ENCODE data around the gene SSH2.

SSH2 gene

DNA sequence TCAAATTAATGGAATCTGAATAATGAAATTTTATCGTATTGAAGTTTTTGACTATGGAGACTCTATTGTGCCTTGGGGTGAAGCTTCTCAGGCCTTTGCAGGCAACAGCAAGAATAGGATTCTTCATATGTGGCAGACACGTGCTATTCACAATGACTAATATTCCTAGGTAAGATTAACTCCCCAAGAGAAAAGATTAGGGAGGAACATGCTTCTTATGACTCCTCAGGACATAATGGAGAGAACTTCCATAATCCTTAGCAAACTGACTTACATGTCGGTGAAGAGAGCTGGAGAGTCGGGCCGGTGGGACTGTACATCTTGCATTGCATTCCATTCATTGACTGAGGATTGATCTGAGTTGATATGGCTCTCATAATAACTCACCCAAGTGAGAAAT, 258.4 kb downstream of the SSH2 start:
- POLR2A ChIA-PET, result no interaction called here
- H3K4me3 ChIP-seq (ENCODE audit: low read depth, low read length), result no peak overlapping the region
- CTCF ChIA-PET, result interaction anchor here (1.5 to 1.7 kb wide), 3 partner anchors 11 to 259 kb away, joined by 4 to 6 read pairs (median 6); no protein-coding TSS in a partner anchor
- DNase-seq (ENCODE audit: low read depth, low spot score), result no peak
- TF ChIP-seq CTCF (IDR thresholded peaks at IDR 0.05; ENCODE audit: insufficient read depth, low read length, missing control alignments), result no peak

DNA sequence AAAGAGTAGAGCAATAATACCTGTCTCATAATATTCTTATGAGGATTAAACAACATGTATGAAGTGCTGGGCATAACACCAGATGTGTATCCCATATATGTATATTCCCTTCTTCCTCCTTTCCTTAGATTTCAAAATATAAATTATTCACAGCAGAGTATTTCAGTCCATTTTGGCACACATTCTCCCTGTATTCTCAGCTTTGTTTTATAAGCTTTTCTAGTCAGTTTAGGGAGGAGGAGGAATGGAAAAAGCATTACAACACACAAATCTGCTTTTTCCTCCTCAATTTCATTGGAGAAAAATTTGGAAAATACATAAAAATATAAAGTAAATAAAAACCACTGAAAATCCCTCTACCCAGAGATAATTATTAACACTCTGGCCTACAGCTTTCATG, 260.8 kb downstream of the SSH2 start:
- ChIA-PET POLR2A (no interaction called here), CTCF (interaction anchor here (0.9 to 2.2 kb wide), 3 partner anchors 13 to 52 kb away, joined by 3 to 5 read pairs (median 3); no protein-coding TSS in a partner anchor)
- no peak for TF ChIP-seq CTCF (IDR thresholded peaks at IDR 0.05; ENCODE audit: insufficient read depth, low read length, missing control alignments)

DNA sequence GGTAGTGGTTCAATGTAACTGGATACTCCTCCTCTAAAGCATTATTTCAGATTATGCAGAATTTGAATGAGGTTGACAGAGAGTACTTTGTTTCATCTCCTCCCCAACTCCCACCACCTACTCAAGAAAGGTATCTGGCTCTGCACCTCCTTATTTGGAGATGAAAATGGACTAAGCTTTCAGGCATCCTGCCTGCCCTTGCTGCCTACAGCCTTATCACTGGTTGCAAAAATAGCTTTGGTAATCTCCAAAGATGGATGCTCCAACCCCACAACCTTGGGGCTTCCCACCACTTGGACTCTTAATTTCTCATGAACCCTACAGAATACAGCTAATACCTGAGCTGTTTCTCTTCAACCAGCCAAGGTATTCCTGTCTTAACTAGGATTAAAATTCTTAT, 262.1 kb downstream of the SSH2 start:
- DNase-seq (ENCODE audit: low read depth, low spot score), result no peak

More for the DNA sequence above, 260.8 kb downstream of the SSH2 start:
- H3K4me3 ChIP-seq (ENCODE audit: low read depth, low read length), result no peak overlapping the region
- DNase-seq (ENCODE audit: low read depth, low spot score), result no peak

GRCh38 chr17:29665481-29665810, 264.6 kb downstream of the SSH2 start:
- ChIA-PET POLR2A (interaction anchor here (1.1 to 1.4 kb wide), 2 partner anchors 26 to 264 kb away, joined by 4 read pairs; partner anchors contain the start of gene SSH2), CTCF (interaction anchor here (0.9 to 1.9 kb wide), 3 partner anchors 12 to 114 kb away, joined by 3 to 6 read pairs (median 4); no protein-coding TSS in a partner anchor)
- H3K4me3 ChIP-seq (ENCODE audit: low read depth, low read length), result no peak overlapping the region
- no peak for DNase-seq (ENCODE audit: low read depth, low spot score)
- TF ChIP-seq CTCF (IDR thresholded peaks at IDR 0.05; ENCODE audit: insufficient read depth, low read length, missing control alignments), result no peak

More for the DNA sequence above, 262.1 kb downstream of the SSH2 start:
- no peak for TF ChIP-seq CTCF (IDR thresholded peaks at IDR 0.05; ENCODE audit: insufficient read depth, low read length, missing control alignments)
- POLR2A ChIA-PET, result no interaction called here
- H3K4me3 ChIP-seq (ENCODE audit: low read depth, low read length), result no peak overlapping the region
- CTCF ChIA-PET, result interaction anchor here (1.0 to 2.2 kb wide), 4 partner anchors 14 to 80 kb away, joined by 3 to 7 read pairs (median 4); no protein-coding TSS in a partner anchor

GRCh38 chr17:29664743-29665480, 265.1 kb downstream of the SSH2 start:
- ChIA-PET CTCF (interaction anchor here (0.9 to 1.9 kb wide), 3 partner anchors 13 to 114 kb away, joined by 3 to 6 read pairs (median 4); no protein-coding TSS in a partner anchor), POLR2A (interaction anchor here (1.1 to 1.4 kb wide), 2 partner anchors 25 to 265 kb away, joined by 4 read pairs; partner anchors contain the start of gene SSH2)
- DNase-seq (ENCODE audit: low read depth, low spot score), result peak; percentile 16
- TF ChIP-seq CTCF (IDR thresholded peaks at IDR 0.05; ENCODE audit: insufficient read depth, low read length, missing control alignments), result no peak
- H3K4me3 ChIP-seq (ENCODE audit: low read depth, low read length), result no peak overlapping the region

DNA sequence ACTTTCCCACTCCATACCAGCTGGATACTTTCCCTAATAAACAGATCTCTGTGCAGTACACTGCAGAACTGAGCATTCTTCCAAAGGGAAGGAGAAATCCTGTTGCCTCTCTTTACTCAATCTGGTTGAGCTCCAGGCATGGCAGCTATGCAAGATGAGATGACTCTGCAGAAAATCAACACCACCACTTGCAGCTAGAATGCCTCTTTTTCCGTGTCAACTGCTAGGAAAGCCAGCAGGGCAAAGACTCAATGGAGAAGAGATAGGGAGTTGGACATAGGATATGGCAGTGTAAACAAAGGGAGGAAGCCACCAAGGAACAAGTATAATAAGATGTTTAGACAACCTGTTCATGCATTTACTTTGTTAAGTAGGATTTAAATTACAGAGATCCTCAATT, 266.9 kb downstream of the SSH2 start:
- ChIA-PET CTCF (interaction anchor here (0.7 to 2.1 kb wide), 6 partner anchors 10 to 431 kb away, joined by 3 to 6 read pairs (median 4); no protein-coding TSS in a partner anchor), POLR2A (interaction anchor here (0.7 kb wide), 1 partner anchor 436 kb away, joined by 3 read pairs; no protein-coding TSS in a partner anchor)
- no peak for DNase-seq (ENCODE audit: low read depth, low spot score)
- no peak for TF ChIP-seq CTCF (IDR thresholded peaks at IDR 0.05; ENCODE audit: insufficient read depth, low read length, missing control alignments)
- H3K4me3 ChIP-seq (ENCODE audit: low read depth, low read length), result no peak overlapping the region

Measured in AG04449 (cell line).